BE2C (cell line): Measurements from ENCODE around the gene KIAA1671.

Experiments used
- DNase-seq: peaks from one replicate; pipeline ENCODE4 v3.0.0-alpha.2; 2020
- H3K27me3 ChIP-seq: fragments of 250-450 bp; sonication (Bioruptor Pico); 2 replicates; pipeline ENCODE4 v1.5.1; 2020; ENCODE audit warnings: mild to moderate bottlenecking
- H3K36me3 ChIP-seq: fragments of 250-450 bp; sonication (Bioruptor Pico); 2 replicates; pipeline ENCODE4 v1.5.1; 2020; ENCODE audit warnings: mild to moderate bottlenecking
- H3K4me1 ChIP-seq: fragments of 250-450 bp; sonication (Bioruptor Pico); 2 replicates; pipeline ENCODE4 v1.5.1; 2020
- H3K4me3 ChIP-seq: 2 replicates; pipeline ENCODE4 v1.5.1; 2011; ENCODE audit warnings: low read depth, low read length
- H3K9me3 ChIP-seq: fragments of 250-450 bp; sonication (Bioruptor Pico); 2 replicates; pipeline ENCODE4 v1.5.1; 2020
- CTCF ChIP-seq: IDR thresholded peaks from 2 replicates; pipeline ENCODE4 v1.5.1; 2012; ENCODE audit warnings: mild to moderate bottlenecking, low read depth, low read length

Gene KIAA1671

GRCh38 chr22:25059438-25059837 is 106.9 kb downstream of the KIAA1671 start:
- Histone ChIP-seq H3K4me3 (no peak overlapping the region), H3K9me3 (no peaks in the 10 kb centered on the region), H3K27me3 (no peaks in the 10 kb centered on the region), H3K4me1 (0 out of 2 replicates have a peak, but pooled peaks cover 3% of the 10 kb centered on the region), H3K36me3 (no peaks in the 10 kb centered on the region)
- no peak for DNase-seq
- no peak for TF ChIP-seq CTCF

- Histone ChIP-seq H3K36me3 (no peaks in the 10 kb centered on the region), H3K4me1 (0 out of 2 replicates have a peak, but pooled peaks cover 3% of the 10 kb centered on the region), H3K4me3 (no peak overlapping the region), H3K9me3 (no peaks in the 10 kb centered on the region), H3K27me3 (no peaks in the 10 kb centered on the region)
- peak; percentile 38 for TF ChIP-seq CTCF
- DNase-seq, result no peak
These were observed 108.1 kb downstream of the KIAA1671 start for GRCh38 chr22:25060522-25061071.

GRCh38 chr22:25061134-25061533 is 108.6 kb downstream of the KIAA1671 start:
- Histone ChIP-seq H3K4me1 (0 out of 2 replicates have a peak, but pooled peaks cover 3% of the 10 kb centered on the region), H3K4me3 (no peak overlapping the region), H3K27me3 (no peaks in the 10 kb centered on the region), H3K9me3 (no peaks in the 10 kb centered on the region), H3K36me3 (no peaks in the 10 kb centered on the region)
- TF ChIP-seq CTCF, result no peak
- DNase-seq, result no peak

GRCh38 chr22:25061605-25062376 is 109.3 kb downstream of the KIAA1671 start:
- H3K4me1 ChIP-seq, result 0 out of 2 replicates have a peak, but pooled peaks cover 3% of the 10 kb centered on the region
- no peak overlapping the region for H3K4me3 ChIP-seq
- H3K36me3 ChIP-seq, result no peaks in the 10 kb centered on the region
- no peak for TF ChIP-seq CTCF
- no peaks in the 10 kb centered on the region for H3K9me3 ChIP-seq
- H3K27me3 ChIP-seq, result no peaks in the 10 kb centered on the region
- no peak for DNase-seq

GRCh38 chr22:25062386-25063085 is 110.0 kb downstream of the KIAA1671 start:
- TF ChIP-seq CTCF, result no peak
- DNase-seq, result no peak

More at GRCh38 chr22:25062386-25063085, 110.0 kb downstream of the KIAA1671 start:
- Histone ChIP-seq H3K4me3 (no peak overlapping the region), H3K27me3 (no peaks in the 10 kb centered on the region), H3K36me3 (no peaks in the 10 kb centered on the region), H3K9me3 (no peaks in the 10 kb centered on the region), H3K4me1 (no peaks in the 10 kb centered on the region)
